H1 (cell line): ENCODE results near the gene TNRC6C. TPM values are rescaled to one million over a fixed set of nuclear protein-coding genes. Genes with fewer than 3 reads are reported as not detected.

Experiments
- CTCF ChIA-PET: fragments of 300-600 bp; sonication (Branson Sonifier 250); formaldehyde crosslinking; loops from one replicate; lab custom pipeline; 2021; ENCODE audit not compliant: partially characterized antibody; lab: Charles Lee
- POLR2A ChIA-PET: fragments of 300-600 bp; sonication (Branson Sonifier 250); formaldehyde crosslinking; loops from one replicate; lab custom pipeline; 2021; ENCODE audit warnings: inconsistent platforms; ENCODE audit not compliant: partially characterized antibody; lab: Charles Lee
- DNase-seq, 2 experiments: peaks; one replicate each; pipeline versions ENCODE4 v3.0.0 to v3.0.0-alpha.2; 2010 to 2022; ENCODE audit warnings: low spot score in 2 of 2, low read depth in 1 of 2, mixed read lengths in 1 of 2
- FAIRE-seq: peaks from 2 replicates; lab custom pipeline; 2011; peaks lifted over from hg19 to GRCh38; lab: Jason Lieb, UNC
- H2AFZ ChIP-seq: 2 replicates; pipeline ENCODE4 v1.8.1; 2012; ENCODE audit warnings: low read length, inconsistent platforms
- H2AK5ac ChIP-seq: 2 replicates; pipeline ENCODE4 v1.6.1; 2013; ENCODE audit warnings: low read depth, low read length
- H2BK120ac ChIP-seq: replicated peaks from 2 replicates; pipeline ENCODE3; 2013; ENCODE audit warnings: low read depth, low read length, inconsistent platforms
- H2BK12ac ChIP-seq: 2 replicates; pipeline ENCODE4 v1.6.1; 2013; ENCODE audit warnings: low read depth, low read length
- H2BK15ac ChIP-seq: 2 replicates; pipeline ENCODE4 v1.6.1; 2013; ENCODE audit warnings: low read length
- H2BK20ac ChIP-seq: 2 replicates; pipeline ENCODE4 v1.6.1; 2013; ENCODE audit warnings: low read length
- H2BK5ac ChIP-seq: 2 replicates; pipeline ENCODE4 v1.6.1; 2013; ENCODE audit warnings: low read depth, low read length
- H3K14ac ChIP-seq: 2 replicates; pipeline ENCODE4 v1.6.1; 2013; ENCODE audit warnings: inconsistent platforms; ENCODE audit not compliant: insufficient read length
- H3K18ac ChIP-seq: 2 replicates; pipeline ENCODE4 v1.6.1; 2013; ENCODE audit warnings: low read length; ENCODE audit errors: extremely low read depth
- H3K23ac ChIP-seq: 2 replicates; pipeline ENCODE4 v1.6.1; 2013; ENCODE audit warnings: inconsistent platforms; ENCODE audit not compliant: insufficient read length
- H3K23me2 ChIP-seq: 2 replicates; pipeline ENCODE4 v1.6.1; 2013; ENCODE audit warnings: low read depth, low read length
- H3K27ac ChIP-seq: 2 replicates; pipeline ENCODE4 v1.6.1; 2011; ENCODE audit warnings: low read depth, low read length, inconsistent platforms
- H3K27me3 ChIP-seq, 4 experiments: replicated peaks in 1 of 4; 1 replicate in 1 of 4; 2 replicates in 3 of 4; pipeline versions ENCODE4 v1.6.1 to v1.8.1; 2011 to 2013; ENCODE audit warnings: low read length in 3 of 4, mild to moderate bottlenecking in 3 of 4, inconsistent platforms in 2 of 4, mixed read lengths in 2 of 4, moderate library complexity in 1 of 4; ENCODE audit not compliant: control insufficient read depth in 3 of 4, insufficient read depth in 3 of 4; ENCODE audit errors: extremely low read depth in 1 of 4
- H3K36me3 ChIP-seq, 4 experiments: 2 replicates each; pipeline versions ENCODE4 v1.6.1 to v1.8.1; 2011 to 2013; ENCODE audit warnings: mild to moderate bottlenecking in 4 of 4, low read length in 3 of 4, moderate library complexity in 2 of 4, control low read depth in 1 of 4, inconsistent platforms in 1 of 4; ENCODE audit not compliant: insufficient read depth in 4 of 4, control insufficient read depth in 2 of 4
- H3K4ac ChIP-seq: replicated peaks from 2 replicates; pipeline ENCODE3; 2013; ENCODE audit warnings: low read length, low read depth, mixed read lengths, inconsistent platforms; ENCODE audit not compliant: insufficient read length
- H3K4me1 ChIP-seq, 4 experiments: replicated peaks in 1 of 4; 1 replicate in 1 of 4; 2 replicates in 3 of 4; pipeline versions ENCODE4 v1.6.1 to v1.8.1; 2011 to 2013; ENCODE audit warnings: low read length in 3 of 4, inconsistent platforms in 2 of 4, mixed read lengths in 1 of 4; ENCODE audit not compliant: insufficient read depth in 4 of 4, control insufficient read depth in 3 of 4
- H3K4me2 ChIP-seq, 2 experiments: 2 replicates each; pipeline versions ENCODE4 v1.6.1 to v1.8.1; 2011 to 2013; ENCODE audit warnings: low read depth in 2 of 2, low read length in 2 of 2, control low read depth in 1 of 2, inconsistent platforms in 1 of 2, mild to moderate bottlenecking in 1 of 2; ENCODE audit not compliant: insufficient read depth in 1 of 2
- H3K4me3 ChIP-seq, 4 experiments: fragments of 200-600, 300-600 bp in 1 of 4; sonication (generic), shearing (Covaris generic), sonication (Bioruptor Twin) in 1 of 4; 2 replicates each; pipeline versions ENCODE4 v1.5.1 to v1.8.1; 2011 to 2016; ENCODE audit warnings: low read length in 4 of 4, low read depth in 3 of 4, control low read depth in 2 of 4, inconsistent platforms in 2 of 4, mild to moderate bottlenecking in 2 of 4, mixed read lengths in 1 of 4, moderate library complexity in 1 of 4; ENCODE audit not compliant: insufficient read depth in 2 of 4; ENCODE audit errors: extremely low read depth in 1 of 4
- H3K56ac ChIP-seq: replicated peaks from 2 replicates; pipeline ENCODE3; 2013; ENCODE audit warnings: low read depth, mild to moderate bottlenecking, mixed read lengths, low read length, inconsistent platforms; ENCODE audit not compliant: insufficient read length
- H3K79me1 ChIP-seq: 2 replicates; pipeline ENCODE4 v1.6.1; 2013; ENCODE audit warnings: low read depth, low read length, control low read depth
- H3K79me2 ChIP-seq, 2 experiments: 2 replicates each; pipeline versions ENCODE4 v1.6.1 to v1.8.1; 2012 to 2013; ENCODE audit warnings: low read length in 2 of 2, mild to moderate bottlenecking in 2 of 2, inconsistent platforms in 1 of 2; ENCODE audit not compliant: insufficient read depth in 2 of 2, control insufficient read depth in 1 of 2
- H3K9ac ChIP-seq, 4 experiments: replicated peaks in 1 of 4; 1 replicate in 1 of 4; 2 replicates in 3 of 4; pipeline versions ENCODE4 v1.6.1 to v1.8.1; 2011 to 2013; ENCODE audit warnings: low read depth in 3 of 4, low read length in 3 of 4, control low read depth in 2 of 4, mild to moderate bottlenecking in 2 of 4, moderate library complexity in 2 of 4, inconsistent platforms in 1 of 4; ENCODE audit errors: extremely low read depth in 1 of 4
- H3K9me3 ChIP-seq, 2 experiments: 2 replicates each; pipeline versions ENCODE4 v1.6.1 to v1.8.1; 2012 to 2013; ENCODE audit warnings: mild to moderate bottlenecking in 2 of 2, moderate library complexity in 2 of 2, control low read depth in 1 of 2, inconsistent platforms in 1 of 2, low read depth in 1 of 2, low read length in 1 of 2, mixed read lengths in 1 of 2; ENCODE audit not compliant: insufficient read depth in 2 of 2
- H4K20me1 ChIP-seq, 2 experiments: replicated peaks in 1 of 2; 2 replicates each; pipeline versions ENCODE3 to v1.8.1; 2011 to 2013; ENCODE audit warnings: inconsistent platforms in 2 of 2, low read length in 2 of 2, mild to moderate bottlenecking in 1 of 2; ENCODE audit not compliant: insufficient read depth in 2 of 2, control insufficient read depth in 1 of 2
- H4K5ac ChIP-seq: 2 replicates; pipeline ENCODE4 v1.6.1; 2013; ENCODE audit warnings: low read length, low read depth, mixed read lengths, inconsistent platforms; ENCODE audit not compliant: insufficient read length
- H4K8ac ChIP-seq: 2 replicates; pipeline ENCODE4 v1.8.0; 2013; ENCODE audit warnings: mild to moderate bottlenecking, moderate library complexity, low read length, inconsistent platforms; ENCODE audit not compliant: insufficient read depth; ENCODE audit errors: extremely low read depth
- H4K91ac ChIP-seq: replicated peaks from 2 replicates; pipeline ENCODE3; 2013; ENCODE audit warnings: low read length, mixed read lengths, inconsistent platforms; ENCODE audit not compliant: insufficient read length
- BRCA1 ChIP-seq: IDR thresholded peaks from 2 replicates; pipeline ENCODE4 v1.6.1; 2012; ENCODE audit warnings: low read depth, low read length, improper control_type of control experiment
- CHD1 ChIP-seq: IDR thresholded peaks from 2 replicates; pipeline ENCODE4 v1.6.1; 2012; ENCODE audit warnings: low read depth, low read length, improper control_type of control experiment
- HDAC6 ChIP-seq: IDR thresholded peaks from one replicate; pipeline ENCODE4 v1.7.1; 2012; ENCODE audit warnings: low read depth, mild to moderate bottlenecking, inconsistent platforms, low read length, moderate library complexity
- KDM5A ChIP-seq: fragments of 200-600 bp; IDR thresholded peaks from 2 replicates; pipeline ENCODE4 v1.7.1; 2012; ENCODE audit warnings: mild to moderate bottlenecking, low read length, inconsistent platforms, mixed read lengths
- SP1 ChIP-seq: IDR thresholded peaks from 2 replicates; pipeline ENCODE4 v1.6.1; 2011; ENCODE audit warnings: low read depth, low read length
- WGBS, 2 experiments: shearing (Covaris generic) in 1 of 2; methylation state at CpG; one replicate each; pipeline versions ENCODE4 v1.1.6 to v1.1.7; 2013 to 2015; ENCODE audit warnings: low lambda C conversion rate in 2 of 2, mixed read lengths in 2 of 2, inconsistent platforms in 1 of 2, low coverage in 1 of 2, missing lambda C conversion rate in 1 of 2; ENCODE audit not compliant: insufficient replicate concordance in 2 of 2, insufficient coverage in 1 of 2, insufficient read length in 1 of 2; ENCODE audit errors: extremely low coverage in 1 of 2, missing lambda C conversion rate in 1 of 2; 5-methylcytosine and 5-hydroxymethylcytosine counted together
- polyA plus RNA-seq, 7 experiments: library from polyadenylated mRNA; depleted of rRNA in 3 of 7; stranded (reverse) in 5 of 7; unstranded in 2 of 7; fragments of >200 nt in 5 of 7; fragments of 200-250 nt in 2 of 7; gene quantifications; 1 replicate in 5 of 7; 2 replicates in 1 of 7; 4 replicates in 1 of 7; pipeline versions ENCODE4 v1.2.1 to v1.2.3, GENCODE V29; 2011 to 2013; ENCODE audit warnings: missing spikeins in 2 of 7, mixed read lengths in 2 of 7
- total RNA-seq: library from RNA; stranded (reverse); fragmentation: NEBNext Ultra II Directional; extraction: Animal tissue kit (Norgen Biotek cat#: 25700); gene quantifications from 2 replicates; pipeline ENCODE4 v1.2.1, GENCODE V29; 2021

Gene TNRC6C
- total and polyA plus RNA-seq, 2 of the 8 experiments (the other 6 are each of a cell fraction or from before 2014, with no cell fraction given): 2.8 to 28.9 TPM

- Histone ChIP-seq H3K18ac (peak overlapping the region; percentile 75; the same call in 1 of the 2 replicates), H3K4me1 (peaks cover 5 to 32% (median 21%) of the 10 kb centered on the region in 4 experiments), H3K4me3 (no peak overlapping the region), H3K27ac (no peak overlapping the region), H3K79me1 (no peaks in the 10 kb centered on the region; the same call in 1 of the 2 replicates), H2BK12ac (peak overlapping the region; percentile 96; the same call in 1 of the 2 replicates), H3K9me3 (no peaks in the 10 kb centered on the region), H2BK5ac (peak overlapping the region; percentile 55; the same call in 1 of the 2 replicates), H3K9ac (no peak overlapping the region), H2BK120ac (no peak overlapping the region), H4K91ac (peak overlapping the region; percentile 69), H3K56ac (no peak overlapping the region), H2AK5ac (peak overlapping the region; percentile 94; the same call in 1 of the 2 replicates), H2BK15ac (peak overlapping the region; percentile 31; the same call in 1 of the 2 replicates), H3K4ac (no peak overlapping the region), H3K79me2 (no peaks in the 10 kb centered on the region), H3K23me2 (no peaks in the 10 kb centered on the region; the same call in 1 of the 2 replicates), H2AFZ (0 out of 2 replicates have a peak overlapping the region, but pooled peaks have one; percentile 27), H4K20me1 (no peaks in the 10 kb centered on the region), H2BK20ac (peak overlapping the region; percentile 80; the same call in 1 of the 2 replicates), H4K8ac (no peak overlapping the region), H3K27me3 (no peaks in the 10 kb centered on the region), H3K14ac (no peak overlapping the region), H4K5ac (no peak overlapping the region), H3K36me3 (no peaks in the 10 kb centered on the region), H3K23ac (no peak overlapping the region), H3K4me2 (no peak overlapping the region; a peak in 1 of 4 replicates)
- FAIRE-seq (no peak), DNase-seq (no peak)
- ChIA-PET POLR2A (interaction anchor here (10.3 kb wide), 1 partner anchor 25 kb away, joined by 100 read pairs; the partner anchor contains the start of gene TNRC6C), CTCF (interaction anchor here (0.8 to 2.3 kb wide), 5 partner anchors 17 to 85 kb away, joined by 3 to 7 read pairs (median 4); no protein-coding TSS in a partner anchor)
- 76% methylated on average over 21 of the region's 24 CpGs; no CpG with 5 or more reads in 1 of the 2 experiments for whole genome bisulfite sequencing, 2 experiments
- TF ChIP-seq CHD1 (no peak), HDAC6 (no peak), BRCA1 (no peak), KDM5A (no peak), SP1 (no peak)
These were observed 27.4 kb upstream of the TNRC6C start for GRCh38 chr17:77930780-77931768.
